ENCODE measurements around the gene SLC38A8.

Gene SLC38A8

DNA sequence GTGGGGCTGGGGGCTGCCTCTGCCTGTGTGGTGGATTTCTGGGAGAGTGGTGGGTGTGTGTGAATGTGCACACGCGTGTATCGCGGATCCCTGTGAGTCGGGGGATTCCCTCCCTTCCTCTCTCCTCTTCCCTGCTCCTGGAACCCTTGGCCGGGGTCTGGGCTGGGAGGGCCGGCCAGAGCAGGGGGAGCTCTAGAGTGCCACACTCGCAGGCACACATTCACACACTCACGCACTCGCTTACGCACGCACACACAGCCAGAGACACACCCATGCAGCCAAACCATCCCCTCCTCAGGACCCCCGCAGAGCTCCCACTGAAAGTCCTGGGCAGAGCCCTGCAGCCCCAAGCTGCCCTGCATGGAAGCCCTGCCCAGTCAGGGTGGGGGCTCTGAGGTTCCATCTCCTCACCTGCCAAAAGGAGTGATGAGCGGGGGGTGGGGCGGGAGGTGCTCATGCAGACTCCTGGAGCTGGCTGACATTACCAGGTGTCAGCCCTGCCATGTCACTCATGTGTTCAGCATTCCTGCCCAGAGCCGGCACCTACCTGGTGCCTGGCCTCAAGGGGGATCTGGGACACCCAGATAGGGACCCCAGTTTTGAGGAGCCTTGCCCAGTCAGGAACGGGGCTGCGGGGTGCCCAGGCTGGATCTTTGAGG is 72.7 kb downstream of the SLC38A8 start:
- no peak for DNase-seq (ENCODE audit: low read depth)

DNA sequence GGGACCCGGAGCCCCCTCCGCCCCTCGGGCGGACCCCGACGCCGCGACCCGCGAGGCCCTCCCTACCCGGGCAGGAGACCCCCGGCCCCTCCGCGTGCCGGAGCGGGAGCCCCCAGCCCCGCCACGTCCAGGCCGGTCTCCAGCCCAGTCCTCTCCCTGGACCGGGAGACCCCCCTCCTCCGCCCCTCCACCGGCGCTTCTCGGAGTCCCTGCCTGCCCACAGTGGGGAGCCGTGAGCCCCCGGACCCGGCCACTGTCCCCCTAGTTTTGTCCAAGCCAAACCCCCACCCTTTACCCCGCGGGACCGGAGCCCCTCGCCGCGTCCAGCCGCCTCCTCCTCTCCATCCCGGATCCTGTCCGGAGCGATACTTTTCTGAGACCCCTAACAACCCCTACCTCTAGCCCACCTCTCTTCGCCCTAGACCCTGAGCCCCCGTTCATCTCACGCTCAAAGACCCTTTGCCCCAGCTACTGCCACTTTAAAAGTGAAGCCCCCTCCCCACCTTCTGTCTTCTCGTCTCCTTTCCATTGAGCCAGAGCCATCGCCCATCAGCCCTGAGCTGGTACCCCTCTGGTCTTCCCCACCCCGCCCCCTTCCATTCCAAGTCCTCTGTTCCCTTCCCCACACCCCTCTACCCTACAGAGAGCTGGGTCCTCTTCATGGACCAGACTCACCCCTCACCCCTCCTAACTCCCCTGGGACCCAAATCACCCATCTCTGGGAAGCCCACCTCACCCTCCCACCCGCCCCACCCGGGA is 73.5 kb downstream of the SLC38A8 start:
- no peak for DNase-seq (ENCODE audit: low read depth)

DNA sequence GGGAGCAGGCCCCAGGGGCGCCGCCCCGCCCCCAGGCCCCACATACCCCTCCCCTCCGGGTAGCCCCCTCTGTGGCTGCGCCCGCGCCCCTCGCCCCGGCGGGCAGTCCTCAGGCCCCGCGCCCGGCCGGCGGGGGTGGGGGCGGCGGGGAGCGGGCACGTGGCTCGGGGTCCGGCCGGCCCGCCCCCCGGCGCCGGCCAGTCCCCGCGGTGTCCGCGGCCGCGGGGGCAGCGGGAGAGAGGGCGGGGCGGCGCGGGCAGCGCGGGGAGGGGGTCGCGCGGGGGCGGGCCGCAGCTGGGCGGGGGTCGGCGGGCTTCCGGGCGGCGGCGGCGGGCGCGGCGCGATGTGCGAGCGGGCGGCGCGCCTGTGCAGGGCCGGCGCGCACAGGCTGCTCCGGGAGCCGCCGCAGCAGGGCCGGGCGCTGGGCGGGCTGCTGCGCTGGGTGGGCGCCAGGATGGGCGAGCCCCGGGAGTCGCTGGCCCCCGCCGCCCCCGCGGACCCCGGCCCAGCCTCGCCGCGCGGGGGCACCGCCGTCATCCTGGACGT is 74.2 kb downstream of the SLC38A8 start:
- no peak for DNase-seq (ENCODE audit: low read depth)

DNA sequence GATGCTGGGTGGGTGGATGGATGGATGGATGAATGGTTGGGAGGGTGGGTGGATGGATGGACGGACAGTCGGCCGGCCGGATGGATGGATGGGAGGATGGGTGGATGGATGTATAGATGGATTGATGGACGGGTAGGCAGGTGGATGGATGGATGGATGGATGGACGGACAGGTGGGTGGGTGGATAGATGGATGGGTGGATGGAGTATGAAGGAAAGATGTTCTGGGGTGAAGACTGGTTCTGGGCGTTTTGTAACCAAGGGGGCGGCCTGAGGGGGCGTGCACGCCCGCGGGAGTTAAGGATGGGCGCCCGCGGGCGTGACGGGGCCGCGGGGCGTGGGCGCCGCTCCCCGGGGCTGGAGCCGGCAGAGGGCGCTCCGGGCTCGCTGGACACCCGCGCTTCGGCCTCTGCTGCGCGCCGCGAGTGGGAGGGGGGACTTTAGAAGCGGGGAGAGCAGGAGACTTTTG is 74.7 kb downstream of the SLC38A8 start, which contains the start of gene NECAB2:
Gene NECAB2, plus strand, starts transcription at position 407 of the 468 bp plus-strand sequence. CDS start 405 bp downstream, outside the sequence.
- DNase-seq (ENCODE audit: low read depth) = no peak

DNA sequence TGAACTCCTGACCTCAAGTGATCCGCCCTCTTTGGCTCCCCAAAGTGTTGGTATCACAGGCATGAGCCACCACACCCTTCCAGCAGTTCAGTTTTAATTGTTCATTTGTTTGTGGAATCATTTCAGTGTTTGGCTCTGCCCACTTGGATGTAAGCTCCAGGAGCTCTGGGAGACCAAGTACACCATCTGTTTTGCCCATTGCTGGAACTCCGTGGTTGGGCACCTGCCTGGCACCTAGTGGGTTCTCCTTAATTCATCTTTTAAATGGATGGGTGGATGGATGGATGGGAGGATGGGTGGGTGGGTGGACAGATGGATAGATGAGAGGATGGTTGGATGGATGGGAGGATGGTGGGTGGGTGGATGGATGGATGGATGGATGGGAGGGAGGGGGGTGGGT is 75.5 kb downstream of the SLC38A8 start:
- no peak for DNase-seq (ENCODE audit: low read depth)

DNA sequence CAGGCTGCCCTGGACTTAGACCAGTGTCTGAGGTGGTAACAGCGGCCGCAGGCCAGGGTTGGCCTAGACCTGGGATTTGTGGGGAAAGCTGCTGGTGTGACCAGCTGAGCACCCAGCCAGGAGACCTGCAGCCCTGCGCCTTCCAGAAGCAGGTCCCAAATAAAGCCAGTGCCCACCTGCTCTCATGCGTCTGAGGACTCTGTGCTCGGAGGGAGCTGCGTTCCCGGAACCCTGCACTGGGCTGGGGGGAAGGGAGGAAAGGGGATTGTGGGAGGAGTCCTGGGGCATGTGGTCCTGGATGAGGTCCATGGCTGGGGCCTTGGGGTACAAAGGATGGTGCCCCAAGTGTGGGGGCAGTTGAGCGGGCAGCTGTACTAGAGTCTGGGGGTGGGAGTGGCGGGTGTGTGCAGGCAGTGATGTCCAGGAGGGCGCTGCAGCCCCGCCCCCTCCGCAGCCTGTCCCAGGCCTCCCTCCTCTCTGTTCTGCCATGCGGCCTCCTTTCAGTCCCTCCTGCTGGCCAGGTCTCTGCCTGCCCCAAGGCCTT is 76.4 kb downstream of the SLC38A8 start:
- DNase-seq (ENCODE audit: low read depth) = no peak

DNA sequence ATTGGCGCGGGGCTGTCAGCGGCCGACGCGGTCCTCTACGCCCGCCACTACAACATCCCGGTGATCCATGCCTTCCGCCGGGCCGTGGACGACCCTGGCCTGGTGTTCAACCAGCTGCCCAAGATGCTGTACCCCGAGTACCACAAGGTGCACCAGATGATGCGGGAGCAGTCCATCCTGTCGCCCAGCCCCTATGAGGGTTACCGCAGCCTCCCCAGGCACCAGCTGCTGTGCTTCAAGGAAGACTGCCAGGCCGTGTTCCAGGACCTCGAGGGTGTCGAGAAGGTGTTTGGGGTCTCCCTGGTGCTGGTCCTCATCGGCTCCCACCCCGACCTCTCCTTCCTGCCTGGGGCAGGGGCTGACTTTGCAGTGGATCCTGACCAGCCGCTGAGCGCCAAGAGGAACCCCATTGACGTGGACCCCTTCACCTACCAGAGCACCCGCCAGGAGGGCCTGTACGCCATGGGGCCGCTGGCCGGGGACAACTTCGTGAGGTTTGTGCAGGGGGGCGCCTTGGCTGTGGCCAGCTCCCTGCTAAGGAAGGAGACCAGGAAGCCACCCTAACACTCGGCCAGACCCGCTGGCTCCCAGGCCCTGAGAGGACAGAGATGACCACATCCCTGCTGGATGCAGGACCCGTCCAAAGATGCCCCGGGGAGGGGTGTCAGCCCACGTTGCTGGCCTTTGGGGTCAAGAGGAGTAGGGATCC is 77.0 kb downstream of the SLC38A8 start:
- DNase-seq (ENCODE audit: low read depth) = no peak

DNA sequence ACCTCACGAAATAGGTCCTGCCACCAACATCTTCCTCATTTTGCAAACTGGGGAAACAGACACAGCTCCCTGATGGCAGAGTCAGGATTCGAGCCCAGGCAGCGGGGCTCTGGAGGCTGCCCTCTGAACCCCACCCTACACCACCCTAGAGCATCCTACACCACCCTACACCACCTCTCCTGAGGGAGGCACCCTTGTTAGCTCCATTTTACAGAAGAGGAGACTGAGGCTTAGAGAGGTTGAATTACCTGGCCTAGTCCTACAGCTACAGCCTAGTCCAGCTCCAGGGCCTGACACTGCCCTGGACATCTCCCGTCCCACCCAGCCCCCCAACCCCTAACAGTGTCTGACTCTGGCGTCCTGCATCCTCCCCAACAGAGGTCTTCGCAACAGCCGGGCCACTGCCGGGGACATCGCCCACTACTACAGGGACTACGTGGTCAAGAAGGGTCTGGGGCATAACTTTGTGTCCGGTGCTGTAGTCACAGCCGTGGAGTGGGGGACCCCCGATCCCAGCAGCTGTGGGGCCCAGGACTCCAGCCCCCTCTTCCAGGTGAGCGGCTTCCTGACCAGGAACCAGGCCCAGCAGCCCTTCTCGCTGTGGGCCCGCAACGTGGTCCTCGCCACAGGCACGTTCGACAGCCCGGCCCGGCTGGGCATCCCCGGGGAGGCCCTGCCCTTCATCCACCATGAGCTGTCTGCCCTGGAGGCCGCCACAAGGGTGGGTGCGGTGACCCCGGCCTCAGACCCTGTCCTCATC is 77.7 kb downstream of the SLC38A8 start:
- no peak for DNase-seq (ENCODE audit: low read depth)

DNA sequence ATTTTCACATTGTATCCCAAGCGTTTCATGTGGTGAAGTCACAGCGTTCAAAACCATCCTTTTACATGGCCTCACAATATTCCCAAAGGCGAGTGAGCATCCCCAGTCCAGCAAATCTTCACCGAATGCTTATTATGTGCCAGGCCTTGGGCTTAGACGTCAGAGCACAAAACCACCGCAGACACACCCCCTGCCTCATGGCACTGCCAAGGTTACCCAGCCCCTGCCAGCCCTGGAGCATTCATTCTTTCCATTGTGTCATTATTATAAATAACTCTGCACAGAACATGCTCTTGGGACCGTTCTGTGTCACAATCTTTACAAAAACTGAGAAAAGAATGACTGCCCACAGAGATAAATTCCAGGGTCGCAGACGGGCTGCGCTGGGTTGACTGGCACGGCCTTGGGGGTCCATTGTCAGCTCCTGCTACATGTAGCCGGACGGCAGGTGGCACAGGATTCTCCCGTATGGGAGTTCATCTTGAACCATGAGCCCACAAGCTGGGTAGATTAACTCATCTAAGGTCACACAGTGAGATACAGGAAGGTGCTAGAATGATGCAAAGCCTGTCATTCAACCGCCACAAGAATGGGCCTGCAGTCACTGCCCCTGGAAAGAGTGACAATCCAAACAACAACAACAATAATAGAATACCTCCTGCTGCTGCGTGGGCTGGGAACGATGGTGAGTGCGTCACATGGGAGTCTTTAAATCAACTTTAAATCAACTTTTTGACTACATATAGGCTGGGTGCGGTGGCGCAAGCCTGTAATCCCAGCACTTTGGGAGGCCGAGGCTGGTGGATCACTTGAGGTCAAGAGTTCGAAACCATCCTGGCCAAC is 79.1 kb downstream of the SLC38A8 start:
- DNase-seq (ENCODE audit: low read depth) = no peak

DNA sequence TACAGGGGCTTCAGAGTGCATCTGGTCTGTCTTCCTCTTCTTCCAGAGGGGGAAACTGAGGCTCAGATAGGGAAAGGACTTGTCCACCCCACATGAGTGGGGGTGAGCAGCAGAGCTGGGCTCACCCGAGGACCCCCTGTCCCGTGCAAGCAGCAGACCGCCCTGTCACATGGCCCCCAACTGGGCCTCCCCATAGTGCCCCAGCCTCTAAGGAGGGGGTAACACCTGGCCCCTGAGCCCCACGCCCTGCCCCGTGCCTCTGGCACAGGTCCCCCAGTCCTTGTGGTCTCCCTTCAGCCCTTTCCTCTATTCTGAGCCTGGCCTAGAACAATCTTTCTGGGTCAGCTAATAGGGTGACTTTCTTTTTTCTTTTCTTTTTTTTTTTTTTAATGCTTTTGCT is 81.0 kb downstream of the SLC38A8 start:
- no peak for DNase-seq (ENCODE audit: low read depth)

DNA sequence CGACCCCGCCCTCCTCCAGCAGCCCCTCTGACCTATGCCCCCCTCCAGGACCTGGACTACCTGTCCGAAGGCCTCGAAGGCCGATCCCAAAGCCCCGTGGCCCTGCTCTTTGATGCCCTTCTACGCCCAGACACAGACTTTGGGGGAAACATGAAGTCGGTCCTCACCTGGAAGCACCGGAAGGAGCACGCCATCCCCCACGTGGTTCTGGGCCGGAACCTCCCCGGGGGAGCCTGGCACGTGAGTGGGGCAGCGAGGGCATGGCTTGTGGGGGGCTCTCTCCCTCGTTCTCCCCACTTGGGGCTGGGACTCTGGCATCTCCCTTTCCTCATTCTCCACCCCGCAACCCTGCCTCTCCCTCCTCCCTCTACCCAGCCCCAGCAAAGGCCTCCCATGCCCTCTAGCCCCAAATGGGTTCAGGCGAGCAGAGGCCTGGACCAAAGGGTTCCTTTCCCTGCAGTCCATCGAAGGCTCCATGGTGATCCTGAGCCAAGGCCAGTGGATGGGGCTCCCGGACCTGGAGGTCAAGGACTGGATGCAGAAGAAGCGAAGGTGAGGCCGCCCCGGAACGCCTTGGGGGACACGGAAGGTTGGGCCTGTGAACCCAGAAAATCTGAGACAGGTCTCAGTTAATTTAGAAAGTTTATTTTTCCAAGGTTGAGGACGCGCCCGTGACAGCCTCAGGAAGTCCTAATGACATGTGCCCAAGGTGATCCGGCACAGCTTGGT is 81.9 kb downstream of the SLC38A8 start:
- no peak for DNase-seq (ENCODE audit: low read depth)

All from activated T-helper 9 cell treated with anti-CD3 and anti-CD28 coated beads, Interleukin-2, amount 50 U/mL, for 16 hours (primary cell).